HG03025 (cell line): ENCODE results near the gene DBT.
"Not testable (repeated sequence)": the region's sequence is repeated elsewhere in the genome, so short reads cannot be mapped to it uniquely, and the experiment has no call there.

Source experiments
- ATAC-seq: cut with Tn5 transposase; IDR thresholded peaks from one replicate; pipeline ENCODE4 v1.9.1; 2021; ENCODE audit warnings: mild to moderate bottlenecking, moderate library complexity; ENCODE audit not compliant: unreplicated experiment, low FRiP score

DBT gene

GRCh38 chr1:100202703-100203102, 46.9 kb downstream of the DBT start:
- not testable (repeated sequence) for ATAC-seq

GRCh38 chr1:100200060-100200459, 49.6 kb downstream of the DBT start:
- not testable (repeated sequence) for ATAC-seq

DNA sequence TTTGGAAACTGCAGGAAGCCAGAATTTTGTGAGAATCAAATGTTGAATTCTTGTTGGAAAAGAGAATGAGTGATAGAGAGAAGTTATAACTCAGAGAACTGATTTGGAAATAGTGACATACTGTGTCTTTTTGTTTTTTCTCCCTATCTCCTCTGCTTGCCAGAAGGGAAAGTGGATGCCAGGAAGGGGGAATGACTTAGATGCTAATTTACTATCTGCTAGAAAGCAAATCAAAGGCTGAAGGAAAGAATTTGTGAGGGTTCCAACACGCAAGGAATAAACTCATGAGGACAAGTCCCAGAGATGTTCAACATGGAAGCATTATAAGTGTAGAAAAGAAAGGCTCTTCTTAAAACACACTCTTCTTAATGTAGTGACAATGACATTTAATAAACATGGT, 51.0 kb downstream of the DBT start:
- no peak for ATAC-seq

- ATAC-seq = no peak
These were observed 61.0 kb downstream of the DBT start for GRCh38 chr1:100188617-100189016.

GRCh38 chr1:100187912-100188311, 61.7 kb downstream of the DBT start:
- ATAC-seq = no peak

DNA sequence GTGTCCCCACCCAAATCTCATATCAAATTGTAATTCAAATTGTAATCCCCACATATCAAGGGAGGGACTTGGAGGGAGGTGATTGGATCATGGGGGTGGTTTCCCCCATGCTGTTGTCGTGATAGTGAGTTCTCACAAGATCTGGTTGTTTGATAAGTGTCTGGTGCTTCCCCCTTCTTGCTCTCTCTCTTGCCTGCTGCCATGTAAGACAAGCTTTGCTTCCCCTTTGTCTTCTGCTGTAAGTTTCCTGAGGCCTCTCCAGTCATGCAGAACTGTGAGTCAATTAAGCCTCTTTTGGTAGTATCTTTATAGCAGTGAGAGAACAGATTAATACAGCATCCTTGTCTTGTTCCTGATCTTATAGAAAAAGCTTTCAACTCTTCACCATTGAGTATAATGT, 65.1 kb downstream of the DBT start:
- ATAC-seq = no peak

GRCh38 chr1:100183370-100183769, 66.3 kb downstream of the DBT start:
- ATAC-seq = no peak

- no peak for ATAC-seq
These were observed 71.5 kb downstream of the DBT start, which contains the start of gene LRRC39 for GRCh38 chr1:100178091-100178490. Gene LRRC39 (minus strand): TSS chr1:100178256. CDS start chr1:100168516, 9,740 bp downstream.

GRCh38 chr1:100177295-100178041, 72.2 kb downstream of the DBT start:
- no peak for ATAC-seq

GRCh38 chr1:100168051-100168450, 81.6 kb downstream of the DBT start:
- ATAC-seq = no peak

GRCh38 chr1:100164702-100165101, 84.9 kb downstream of the DBT start:
- ATAC-seq = no peak

DNA sequence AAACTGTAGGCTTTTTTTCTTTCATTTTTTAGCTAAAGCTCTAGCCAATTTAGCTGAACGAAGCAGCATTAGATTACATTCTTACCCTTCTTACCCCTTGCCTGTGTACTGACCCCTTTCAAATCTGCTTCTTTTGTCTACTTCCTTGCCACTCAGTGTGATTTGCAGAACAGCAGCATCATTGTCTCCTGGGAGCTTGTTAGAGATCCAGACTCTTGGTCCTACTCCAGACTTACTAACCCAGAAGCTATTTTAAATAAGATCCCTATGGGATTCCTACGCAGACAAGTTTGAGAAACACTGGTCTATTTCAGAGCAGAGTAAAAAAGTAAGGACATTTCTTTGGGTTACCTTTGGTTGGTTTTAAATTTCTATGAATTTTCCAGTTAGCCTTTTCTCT, 85.4 kb downstream of the DBT start:
- no peak for ATAC-seq

GRCh38 chr1:100162881-100163280, 86.8 kb downstream of the DBT start:
- ATAC-seq = no peak

- ATAC-seq = peak; percentile 87
These were observed 97.4 kb downstream of the DBT start for GRCh38 chr1:100152271-100152670.

- no peak for ATAC-seq
These were observed 98.0 kb downstream of the DBT start for GRCh38 chr1:100151679-100152078.

DNA sequence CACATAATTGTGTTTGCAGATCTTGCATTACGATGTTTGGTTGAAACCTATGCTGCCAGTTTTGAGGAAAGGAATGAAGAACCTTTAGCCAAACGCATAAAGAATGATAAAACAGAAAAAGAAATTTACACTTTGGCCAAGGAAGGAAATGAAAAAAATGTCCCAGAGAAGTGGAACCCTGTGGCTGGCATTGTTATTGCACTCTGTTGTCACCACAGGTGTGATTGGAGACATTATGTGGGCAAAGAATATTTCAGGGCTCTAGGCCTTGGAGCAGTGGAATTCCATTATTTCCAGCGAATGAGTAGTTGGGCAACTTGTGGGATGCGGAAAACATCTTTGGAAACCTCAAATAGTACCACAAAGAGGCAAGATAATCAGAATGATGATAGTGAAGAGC, 101.8 kb downstream of the DBT start:
- no peak for ATAC-seq

GRCh38 chr1:100146958-100147357, 102.7 kb downstream of the DBT start:
- ATAC-seq = no peak

DNA sequence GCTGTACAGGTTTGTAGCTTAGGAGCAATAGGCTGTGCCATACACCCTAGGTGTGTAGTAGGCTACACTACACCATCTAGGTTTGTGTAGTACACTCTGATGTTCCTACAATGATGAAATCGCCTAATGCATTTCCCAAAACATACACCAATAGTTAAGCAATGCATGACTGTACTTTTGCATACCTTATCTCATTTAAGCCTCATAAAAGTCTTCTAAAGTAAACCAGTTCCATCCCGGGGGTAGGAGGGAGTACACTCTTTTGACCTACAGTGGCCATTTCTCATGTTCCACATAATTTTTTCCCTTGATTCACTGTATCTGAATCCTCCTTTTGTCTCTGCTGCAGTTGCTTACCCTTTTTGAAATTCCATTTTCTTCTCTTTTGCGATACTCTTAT, 104.5 kb downstream of the DBT start:
- no peak for ATAC-seq

DNA sequence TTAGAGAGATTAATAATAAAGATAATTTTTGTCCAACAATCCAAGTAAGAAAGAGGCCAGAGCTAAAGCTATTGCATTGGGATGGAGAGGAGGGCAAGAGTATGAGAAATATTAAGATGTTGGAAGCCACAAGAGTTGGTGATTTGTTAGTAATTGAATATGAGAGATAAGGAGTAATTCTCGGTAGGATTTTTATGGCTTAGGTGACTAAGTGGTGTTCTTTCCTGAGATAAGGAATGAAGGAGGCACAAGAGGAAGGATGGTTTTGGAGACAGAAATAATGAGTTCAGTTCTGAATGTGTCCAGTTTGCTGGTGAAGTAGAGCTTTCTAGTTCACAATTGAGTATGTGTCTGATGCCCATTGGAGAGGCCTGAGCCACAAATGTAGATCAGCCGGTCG, 107.3 kb downstream of the DBT start:
- ATAC-seq = no peak

DNA sequence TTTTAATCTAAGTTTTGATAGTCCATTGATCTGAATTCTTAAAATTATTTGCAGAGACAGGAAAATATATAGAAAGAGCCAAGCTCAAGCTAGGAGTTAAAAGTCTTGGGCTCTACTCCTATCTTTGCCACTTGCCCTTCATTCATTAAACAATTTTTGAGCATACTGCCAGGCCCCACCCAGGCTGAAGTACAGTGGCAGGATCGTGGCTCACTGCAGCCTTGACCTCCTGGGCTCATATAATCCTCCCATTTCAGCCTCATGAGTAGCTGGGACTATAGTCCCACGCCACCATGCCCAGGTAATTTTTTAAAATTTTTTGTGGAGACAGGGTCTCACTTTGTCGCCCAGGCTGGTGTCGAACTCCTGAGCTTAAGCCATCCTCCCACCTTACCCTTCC, 108.4 kb downstream of the DBT start:
- no peak for ATAC-seq

GRCh38 chr1:100137602-100138001, 112.0 kb downstream of the DBT start:
- no peak for ATAC-seq
